HL-60 (cell line): ENCODE results near the gene ZFP62.
A peak's percentile ranks its signal among the peaks of the same experiment; 100 is the strongest.

Source experiments
- DNase-seq, 2 experiments: peaks; one replicate each; pipeline ENCODE4 v3.0.0-alpha.2; 2010 to 2020; ENCODE audit warnings: low read depth in 1 of 2, low spot score in 1 of 2
- H3K27ac ChIP-seq: fragments of 250-450 bp; sonication (Bioruptor Pico); replicated peaks from 2 replicates; pipeline ENCODE4 v1.5.1; 2020; ENCODE audit warnings: mild to moderate bottlenecking, moderate library complexity
- H3K27me3 ChIP-seq: fragments of 250-450 bp; sonication (Bioruptor Pico); 2 replicates; pipeline ENCODE4 v1.5.1; 2021; ENCODE audit warnings: mild to moderate bottlenecking, moderate library complexity; ENCODE audit not compliant: insufficient read depth, poor library complexity, severe bottlenecking
- H3K4me3 ChIP-seq: replicated peaks from 2 replicates; pipeline ENCODE4 v1.5.1; 2011; ENCODE audit warnings: mild to moderate bottlenecking, control low read depth, low read length; ENCODE audit not compliant: insufficient read depth
- GABPA ChIP-seq: IDR thresholded peaks from 2 replicates; pipeline ENCODE4 v1.6.1; 2012; ENCODE audit warnings: low read depth
- POLR2AphosphoS5 ChIP-seq: IDR thresholded peaks from 2 replicates; pipeline ENCODE4 v1.6.1; 2012; ENCODE audit warnings: low read depth
- SPI1 ChIP-seq: IDR thresholded peaks from 2 replicates; pipeline ENCODE4 v1.6.1; 2012; ENCODE audit warnings: low read depth, mild to moderate bottlenecking, borderline replicate concordance
- TF ChIP-seq, protein P1 (sequence below): IDR thresholded peaks from one replicate; pipeline ENCODE4 v1.5.1; 2011; ENCODE audit warnings: low read length, control low read depth, inconsistent platforms; ENCODE audit not compliant: insufficient read depth
- TF ChIP-seq, protein P2 (sequence below): IDR thresholded peaks from 2 replicates; pipeline ENCODE4 v1.6.1; 2012; ENCODE audit warnings: low read depth; ENCODE audit not compliant: insufficient replicate concordance

ZFP62 gene

DNA sequence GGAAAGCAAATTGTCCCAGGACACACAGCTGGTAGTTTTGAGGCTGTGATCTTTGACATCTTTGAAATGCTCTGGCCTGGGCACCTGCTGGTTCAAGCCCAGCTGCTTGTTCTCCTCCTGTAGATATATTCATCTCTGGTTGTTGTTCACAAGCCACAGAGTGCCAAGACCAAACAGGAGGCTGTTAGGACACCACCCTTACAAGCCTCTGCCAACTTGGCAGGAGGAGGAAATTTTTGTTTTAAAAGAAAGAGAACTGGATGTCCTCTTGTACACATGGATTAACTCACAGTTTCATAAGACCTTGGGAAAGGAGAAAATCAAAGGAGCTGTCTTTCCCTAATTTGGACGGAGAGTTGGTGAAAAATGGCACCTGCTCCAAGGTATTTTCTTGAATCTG is 8.5 kb upstream of the ZFP62 start:
- H3K27ac ChIP-seq: no peak overlapping the region
- H3K4me3 ChIP-seq: no peak overlapping the region
- H3K27me3 ChIP-seq: no peaks in the 10 kb centered on the region
- TF ChIP-seq, protein P1, sequence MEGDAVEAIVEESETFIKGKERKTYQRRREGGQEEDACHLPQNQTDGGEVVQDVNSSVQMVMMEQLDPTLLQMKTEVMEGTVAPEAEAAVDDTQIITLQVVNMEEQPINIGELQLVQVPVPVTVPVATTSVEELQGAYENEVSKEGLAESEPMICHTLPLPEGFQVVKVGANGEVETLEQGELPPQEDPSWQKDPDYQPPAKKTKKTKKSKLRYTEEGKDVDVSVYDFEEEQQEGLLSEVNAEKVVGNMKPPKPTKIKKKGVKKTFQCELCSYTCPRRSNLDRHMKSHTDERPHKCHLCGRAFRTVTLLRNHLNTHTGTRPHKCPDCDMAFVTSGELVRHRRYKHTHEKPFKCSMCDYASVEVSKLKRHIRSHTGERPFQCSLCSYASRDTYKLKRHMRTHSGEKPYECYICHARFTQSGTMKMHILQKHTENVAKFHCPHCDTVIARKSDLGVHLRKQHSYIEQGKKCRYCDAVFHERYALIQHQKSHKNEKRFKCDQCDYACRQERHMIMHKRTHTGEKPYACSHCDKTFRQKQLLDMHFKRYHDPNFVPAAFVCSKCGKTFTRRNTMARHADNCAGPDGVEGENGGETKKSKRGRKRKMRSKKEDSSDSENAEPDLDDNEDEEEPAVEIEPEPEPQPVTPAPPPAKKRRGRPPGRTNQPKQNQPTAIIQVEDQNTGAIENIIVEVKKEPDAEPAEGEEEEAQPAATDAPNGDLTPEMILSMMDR: no peak
- TF ChIP-seq, protein P2, sequence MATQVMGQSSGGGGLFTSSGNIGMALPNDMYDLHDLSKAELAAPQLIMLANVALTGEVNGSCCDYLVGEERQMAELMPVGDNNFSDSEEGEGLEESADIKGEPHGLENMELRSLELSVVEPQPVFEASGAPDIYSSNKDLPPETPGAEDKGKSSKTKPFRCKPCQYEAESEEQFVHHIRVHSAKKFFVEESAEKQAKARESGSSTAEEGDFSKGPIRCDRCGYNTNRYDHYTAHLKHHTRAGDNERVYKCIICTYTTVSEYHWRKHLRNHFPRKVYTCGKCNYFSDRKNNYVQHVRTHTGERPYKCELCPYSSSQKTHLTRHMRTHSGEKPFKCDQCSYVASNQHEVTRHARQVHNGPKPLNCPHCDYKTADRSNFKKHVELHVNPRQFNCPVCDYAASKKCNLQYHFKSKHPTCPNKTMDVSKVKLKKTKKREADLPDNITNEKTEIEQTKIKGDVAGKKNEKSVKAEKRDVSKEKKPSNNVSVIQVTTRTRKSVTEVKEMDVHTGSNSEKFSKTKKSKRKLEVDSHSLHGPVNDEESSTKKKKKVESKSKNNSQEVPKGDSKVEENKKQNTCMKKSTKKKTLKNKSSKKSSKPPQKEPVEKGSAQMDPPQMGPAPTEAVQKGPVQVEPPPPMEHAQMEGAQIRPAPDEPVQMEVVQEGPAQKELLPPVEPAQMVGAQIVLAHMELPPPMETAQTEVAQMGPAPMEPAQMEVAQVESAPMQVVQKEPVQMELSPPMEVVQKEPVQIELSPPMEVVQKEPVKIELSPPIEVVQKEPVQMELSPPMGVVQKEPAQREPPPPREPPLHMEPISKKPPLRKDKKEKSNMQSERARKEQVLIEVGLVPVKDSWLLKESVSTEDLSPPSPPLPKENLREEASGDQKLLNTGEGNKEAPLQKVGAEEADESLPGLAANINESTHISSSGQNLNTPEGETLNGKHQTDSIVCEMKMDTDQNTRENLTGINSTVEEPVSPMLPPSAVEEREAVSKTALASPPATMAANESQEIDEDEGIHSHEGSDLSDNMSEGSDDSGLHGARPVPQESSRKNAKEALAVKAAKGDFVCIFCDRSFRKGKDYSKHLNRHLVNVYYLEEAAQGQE: no peak
- TF ChIP-seq GABPA (no peak), POLR2AphosphoS5 (no peak), SPI1 (no peak)
- DNase-seq: no peak

DNA sequence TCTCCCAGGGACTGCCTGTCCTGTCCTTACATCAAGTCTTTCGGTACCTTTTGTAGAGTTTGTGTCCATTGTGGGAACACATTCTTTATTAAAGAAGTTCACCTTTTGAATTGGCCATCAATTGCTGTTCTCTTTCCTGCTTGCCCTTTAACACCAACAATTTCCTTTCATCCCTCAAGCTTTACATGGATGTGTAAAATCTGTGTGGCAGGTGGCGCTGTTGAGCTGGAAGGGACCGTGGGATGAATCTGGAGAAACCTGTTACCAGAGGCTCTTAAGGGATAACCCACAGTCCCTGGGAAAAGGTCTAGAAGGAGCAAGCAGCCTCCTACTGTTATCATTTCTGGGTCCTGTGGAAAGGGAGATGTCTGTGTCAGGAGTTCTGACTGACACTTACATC is 7.9 kb upstream of the ZFP62 start:
- no peak for TF ChIP-seq POLR2AphosphoS5
- TF ChIP-seq, protein P1: peak; percentile 70
- no peak overlapping the region for H3K4me3 ChIP-seq
- peak; percentile 39 to 81 for DNase-seq
- no peak overlapping the region for H3K27ac ChIP-seq
- no peaks in the 10 kb centered on the region for H3K27me3 ChIP-seq

DNA sequence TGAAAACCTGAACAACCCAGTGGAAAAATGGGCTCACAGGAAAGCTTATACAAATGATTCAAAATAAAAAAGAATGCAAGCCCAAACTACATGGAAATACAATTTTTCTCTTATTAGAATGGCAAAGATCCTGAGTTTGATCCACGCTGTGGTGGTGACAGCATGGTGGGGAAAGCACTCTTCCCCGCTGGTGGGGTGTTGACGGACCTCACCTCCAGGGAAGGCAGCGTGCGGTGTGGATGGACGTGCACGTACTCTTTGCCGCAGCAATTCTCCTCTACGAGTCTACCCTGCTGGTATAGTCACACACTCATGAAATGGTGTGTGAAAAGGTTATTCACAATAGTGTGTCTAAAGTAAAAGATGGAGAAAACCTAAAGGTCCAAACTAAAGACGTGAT is 5.9 kb upstream of the ZFP62 start:
- no peak for DNase-seq
- no peak overlapping the region for H3K27ac ChIP-seq
- H3K4me3 ChIP-seq: no peak overlapping the region
- no peaks in the 10 kb centered on the region for H3K27me3 ChIP-seq
- TF ChIP-seq, protein P1: no peak
- TF ChIP-seq POLR2AphosphoS5 (no peak), GABPA (no peak)
- TF ChIP-seq, protein P2: no peak

DNA sequence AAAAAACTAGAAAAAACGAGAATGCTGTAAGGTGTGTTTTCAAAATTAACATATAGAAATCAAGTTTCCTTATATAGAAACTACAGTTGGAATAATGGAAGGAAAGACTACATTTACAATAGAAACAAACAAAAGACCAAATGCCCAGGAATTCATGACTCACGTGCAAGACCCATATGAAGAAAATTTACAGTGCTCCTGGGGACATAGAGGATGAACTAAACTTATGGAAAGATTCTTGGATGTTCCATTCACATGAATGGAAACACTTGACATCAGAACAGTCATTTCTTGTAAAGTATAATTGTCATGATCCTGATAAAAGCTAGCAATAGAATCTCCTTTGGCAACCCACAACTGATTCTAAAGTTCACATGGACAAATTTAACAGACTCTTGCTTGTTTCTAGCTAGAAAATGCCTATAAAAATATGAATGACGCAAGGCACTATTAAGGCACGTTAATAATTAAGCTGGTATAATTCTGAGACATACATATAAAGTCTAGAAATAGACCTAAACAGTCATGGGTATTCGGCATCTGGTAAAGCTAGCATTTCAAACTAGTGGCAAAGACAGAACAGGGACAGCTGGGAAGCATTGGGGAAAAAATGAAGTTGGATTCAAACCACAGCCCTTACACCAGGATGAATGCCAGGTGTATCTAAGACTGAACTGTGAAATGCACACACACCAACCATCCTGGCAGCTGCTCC is 5.1 kb upstream of the ZFP62 start:
- DNase-seq: no peak
- TF ChIP-seq, protein P1: no peak
- TF ChIP-seq POLR2AphosphoS5: no peak
- TF ChIP-seq, protein P2: no peak
- no peak for TF ChIP-seq SPI1
- no peak for TF ChIP-seq GABPA
- Histone ChIP-seq H3K27me3 (no peaks in the 10 kb centered on the region), H3K4me3 (no peak overlapping the region), H3K27ac (no peak overlapping the region)
